ENCODE measurements around the gene BLVRB. TPM values are rescaled to one million over a fixed set of nuclear protein-coding genes. Genes with fewer than 3 reads are reported as not detected.
A peak's percentile ranks its signal among the peaks of the same experiment; 100 is the strongest.

The BLVRB gene
- total RNA-seq, 1 experiment from 2014 or later, result 44.0 TPM

GRCh38 chr19:40416918-40417642 is 48.5 kb downstream of the BLVRB start:
- CTCF ChIA-PET, result interaction anchor here (0.7 to 1.7 kb wide), 4 partner anchors 9 to 47 kb away, joined by 3 to 7 read pairs (median 6); partner anchors contain the start of gene SERTAD1

GRCh38 chr19:40415768-40416167 is 49.8 kb downstream of the BLVRB start:
- H3K27ac Mint-ChIP-seq (ENCODE audit: low read depth, unreplicated experiment), result no peak overlapping the region
- DNase-seq (ENCODE audit: unreplicated experiment), result no peak
- peaks cover 23% of the 10 kb centered on the region for H3K4me1 Mint-ChIP-seq (ENCODE audit: insufficient read depth, unreplicated experiment)
- H3K4me3 Mint-ChIP-seq (ENCODE audit: unreplicated experiment), result no peak overlapping the region
- ChIA-PET CTCF (interaction anchor here (1.2 to 1.7 kb wide), 2 partner anchors 10 to 110 kb away, joined by 3 to 7 read pairs; partner anchors contain the start of gene SERTAD1), POLR2A (interaction anchor here (1.2 to 2.0 kb wide), 2 partner anchors 11 to 12 kb away, joined by 4 to 9 read pairs; partner anchors contain the start of gene SERTAD1)
- no TSS peak for BruUV-seq (replicated peaks)
- intact Hi-C loops (cut with micrococcal nuclease), result no loop called here
- H3K36me3 Mint-ChIP-seq (ENCODE audit: insufficient read depth, unreplicated experiment), result no peaks in the 10 kb centered on the region
- TF ChIP-seq CTCF (IDR thresholded peaks at IDR 0.05; ENCODE audit: unreplicated experiment), result no peak
- no peaks in the 10 kb centered on the region for H3K27me3 Mint-ChIP-seq (ENCODE audit: insufficient read depth, unreplicated experiment)
- H3K9me3 Mint-ChIP-seq (ENCODE audit: unreplicated experiment), result no peaks in the 10 kb centered on the region

More at GRCh38 chr19:40416918-40417642, 48.5 kb downstream of the BLVRB start:
- Mint-ChIP-seq H3K27ac (ENCODE audit: low read depth, unreplicated experiment) (peak overlapping the region; percentile 49), H3K9me3 (ENCODE audit: unreplicated experiment) (no peaks in the 10 kb centered on the region), H3K36me3 (ENCODE audit: insufficient read depth, unreplicated experiment) (peaks cover 8% of the 10 kb centered on the region), H3K4me3 (ENCODE audit: unreplicated experiment) (no peak overlapping the region), H3K27me3 (ENCODE audit: insufficient read depth, unreplicated experiment) (no peaks in the 10 kb centered on the region), H3K4me1 (ENCODE audit: insufficient read depth, unreplicated experiment) (peaks cover 12% of the 10 kb centered on the region)
- TF ChIP-seq CTCF (IDR thresholded peaks at IDR 0.05; ENCODE audit: unreplicated experiment), result no peak
- BruUV-seq (replicated peaks), result no TSS peak
- intact Hi-C loops (cut with micrococcal nuclease), result no loop called here
- peak; percentile 37 for DNase-seq (ENCODE audit: unreplicated experiment)
- POLR2A ChIA-PET, result interaction anchor here (0.6 to 1.3 kb wide), 3 partner anchors 9 to 243 kb away, joined by 3 to 5 read pairs (median 4); no protein-coding TSS in a partner anchor

- Mint-ChIP-seq H3K27me3 (ENCODE audit: insufficient read depth, unreplicated experiment) (no peaks in the 10 kb centered on the region), H3K4me1 (ENCODE audit: insufficient read depth, unreplicated experiment) (peaks cover 23% of the 10 kb centered on the region), H3K36me3 (ENCODE audit: insufficient read depth, unreplicated experiment) (no peaks in the 10 kb centered on the region), H3K27ac (ENCODE audit: low read depth, unreplicated experiment) (no peak overlapping the region), H3K9me3 (ENCODE audit: unreplicated experiment) (no peaks in the 10 kb centered on the region), H3K4me3 (ENCODE audit: unreplicated experiment) (no peak overlapping the region)
- no TSS peak for BruUV-seq (replicated peaks)
- POLR2A ChIA-PET, result interaction anchor here (0.6 to 2.0 kb wide), 4 partner anchors 11 to 96 kb away, joined by 3 to 9 read pairs (median 6); partner anchors contain the start of gene SERTAD1
- CTCF ChIA-PET, result interaction anchor here (0.5 to 1.2 kb wide), 5 partner anchors 49 to 172 kb away, joined by 3 read pairs; no protein-coding TSS in a partner anchor
- no peak for TF ChIP-seq CTCF (IDR thresholded peaks at IDR 0.05; ENCODE audit: unreplicated experiment)
- intact Hi-C loops (cut with micrococcal nuclease), result no loop called here
- DNase-seq (ENCODE audit: unreplicated experiment), result no peak
Observed at GRCh38 chr19:40414542-40415535, 50.7 kb downstream of the BLVRB start.
